ENCODE data around the gene TRIM24. TPM values are rescaled to one million over a fixed set of nuclear protein-coding genes. Genes with fewer than 3 reads are reported as not detected.

The TRIM24 gene
- total RNA-seq, 1 donor from 2014 or later, result 14.3 TPM

DNA sequence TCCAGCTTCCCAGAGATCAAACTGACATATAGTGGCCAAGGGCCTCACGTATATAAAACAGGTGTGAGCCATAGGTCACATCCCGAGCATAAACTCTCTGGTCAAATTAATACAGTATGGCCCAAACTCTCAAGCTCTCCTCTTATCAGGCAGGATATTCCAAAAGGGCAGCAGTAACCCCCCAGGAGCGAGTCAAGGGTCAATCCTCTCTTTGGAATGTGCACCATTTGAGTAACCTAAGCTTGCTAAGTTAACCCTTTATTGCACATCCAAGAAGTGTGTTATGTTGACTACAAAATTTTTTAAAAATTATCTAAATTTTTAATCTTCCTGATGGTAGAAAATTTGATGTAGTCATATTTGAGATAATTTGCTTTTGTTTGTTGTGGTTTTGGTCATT is 4.5 kb upstream of the TRIM24 start:
- intact Hi-C loops (cut with micrococcal nuclease), result no loop called here
- ChIA-PET CTCF (no interaction called here), POLR2A (no interaction called here)
- H3K4me3 Mint-ChIP-seq, result no peak overlapping the region
- H3K4me1 Mint-ChIP-seq, result peaks cover 5% of the 10 kb centered on the region
- no peaks in the 10 kb centered on the region for H3K27me3 Mint-ChIP-seq
- ATAC-seq (ENCODE audit: low read depth) (no peak), DNase-seq (no peak)
- peaks cover 2% of the 10 kb centered on the region for H3K36me3 Mint-ChIP-seq (ENCODE audit: low read depth)
- H3K27ac Mint-ChIP-seq, result no peak overlapping the region
- TF ChIP-seq, protein P1, sequence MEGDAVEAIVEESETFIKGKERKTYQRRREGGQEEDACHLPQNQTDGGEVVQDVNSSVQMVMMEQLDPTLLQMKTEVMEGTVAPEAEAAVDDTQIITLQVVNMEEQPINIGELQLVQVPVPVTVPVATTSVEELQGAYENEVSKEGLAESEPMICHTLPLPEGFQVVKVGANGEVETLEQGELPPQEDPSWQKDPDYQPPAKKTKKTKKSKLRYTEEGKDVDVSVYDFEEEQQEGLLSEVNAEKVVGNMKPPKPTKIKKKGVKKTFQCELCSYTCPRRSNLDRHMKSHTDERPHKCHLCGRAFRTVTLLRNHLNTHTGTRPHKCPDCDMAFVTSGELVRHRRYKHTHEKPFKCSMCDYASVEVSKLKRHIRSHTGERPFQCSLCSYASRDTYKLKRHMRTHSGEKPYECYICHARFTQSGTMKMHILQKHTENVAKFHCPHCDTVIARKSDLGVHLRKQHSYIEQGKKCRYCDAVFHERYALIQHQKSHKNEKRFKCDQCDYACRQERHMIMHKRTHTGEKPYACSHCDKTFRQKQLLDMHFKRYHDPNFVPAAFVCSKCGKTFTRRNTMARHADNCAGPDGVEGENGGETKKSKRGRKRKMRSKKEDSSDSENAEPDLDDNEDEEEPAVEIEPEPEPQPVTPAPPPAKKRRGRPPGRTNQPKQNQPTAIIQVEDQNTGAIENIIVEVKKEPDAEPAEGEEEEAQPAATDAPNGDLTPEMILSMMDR (IDR thresholded peaks at IDR 0.05), result no peak
- no peaks in the 10 kb centered on the region for H3K9me3 Mint-ChIP-seq

- intact Hi-C loops (cut with micrococcal nuclease), result no loop called here
- peaks cover 7% of the 10 kb centered on the region for H3K4me1 Mint-ChIP-seq
- CTCF ChIA-PET, result no interaction called here
Observed at GRCh38 chr7:138456220-138456619, 3.8 kb upstream of the TRIM24 start.

DNA sequence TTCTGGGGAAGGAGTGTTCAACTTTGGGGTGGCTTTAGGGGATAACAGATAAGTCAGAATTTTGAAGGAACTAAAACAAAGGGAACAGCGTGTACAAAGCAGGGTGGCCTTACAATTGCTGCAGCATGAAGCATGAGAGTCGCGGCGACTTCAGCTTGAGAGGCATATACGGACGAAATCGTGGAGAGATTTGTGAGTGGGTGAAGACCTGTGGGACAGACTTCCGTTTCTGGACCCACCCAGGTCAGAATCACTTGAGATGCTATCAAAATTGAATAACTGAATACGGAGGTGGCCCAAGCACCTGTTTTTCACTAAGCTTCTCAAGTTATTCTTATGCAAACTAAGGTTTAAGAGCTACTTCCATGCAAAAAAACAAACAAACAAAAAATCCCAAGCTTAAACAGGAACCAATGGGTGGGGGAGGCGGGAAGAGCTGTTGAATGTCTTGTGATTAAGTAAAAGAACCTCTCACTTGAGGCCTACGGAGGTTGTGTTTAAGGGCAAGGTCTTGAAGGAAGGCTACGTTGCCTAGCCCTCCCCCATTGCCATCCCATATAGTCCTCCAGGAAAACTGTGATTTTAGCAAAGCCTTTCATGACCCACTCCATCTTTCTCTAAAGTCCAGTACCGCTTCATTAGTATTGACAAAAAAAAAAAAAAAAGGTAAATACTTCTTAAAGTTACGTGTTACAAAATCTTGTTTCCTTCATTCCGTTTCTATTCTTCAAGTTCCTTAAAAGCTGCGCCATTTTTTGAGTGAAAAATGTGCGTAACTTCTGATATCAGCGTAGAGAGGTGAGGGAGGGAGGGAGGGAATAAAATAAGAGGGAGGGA is 1.3 kb upstream of the TRIM24 start:
- no peak for DNase-seq
- Mint-ChIP-seq H3K27ac (no peak overlapping the region), H3K36me3 (ENCODE audit: low read depth) (peaks cover 5% of the 10 kb centered on the region), H3K4me1 (peaks cover 20% of the 10 kb centered on the region), H3K9me3 (no peaks in the 10 kb centered on the region), H3K4me3 (no peak overlapping the region), H3K27me3 (no peaks in the 10 kb centered on the region)
- TF ChIP-seq, protein P1 (IDR thresholded peaks at IDR 0.05), result no peak
- ATAC-seq (ENCODE audit: low read depth), result no peak
- intact Hi-C loops (cut with micrococcal nuclease), result no loop called here
- POLR2A ChIA-PET, result no interaction called here
- CTCF ChIA-PET, result no interaction called here

More at GRCh38 chr7:138456220-138456619, 3.8 kb upstream of the TRIM24 start:
- no peak for DNase-seq
- no peaks in the 10 kb centered on the region for H3K9me3 Mint-ChIP-seq
- peaks cover 5% of the 10 kb centered on the region for H3K36me3 Mint-ChIP-seq (ENCODE audit: low read depth)
- no peak overlapping the region for H3K4me3 Mint-ChIP-seq
- ATAC-seq (ENCODE audit: low read depth), result no peak
- POLR2A ChIA-PET, result no interaction called here
- no peaks in the 10 kb centered on the region for H3K27me3 Mint-ChIP-seq
- TF ChIP-seq, protein P1 (IDR thresholded peaks at IDR 0.05), result no peak
- H3K27ac Mint-ChIP-seq, result no peak overlapping the region

GRCh38 chr7:138459413-138460175 is 465 bp upstream of the TRIM24 start:
- intact Hi-C loops (cut with micrococcal nuclease), result loop anchor here (1.0 to 5.0 kb wide), 6 partner anchors 278 to 881 kb away; partner anchors contain the start of genes CREB3L2, UBN2 and ZC3HAV1
- no peaks in the 10 kb centered on the region for H3K27me3 Mint-ChIP-seq
- POLR2A ChIA-PET, result interaction anchor here (0.6 kb wide), 1 partner anchor 149 kb away, joined by 4 read pairs; no protein-coding TSS in a partner anchor
- DNase-seq (peak; percentile 96), ATAC-seq (ENCODE audit: low read depth) (peak; percentile 88)
- H3K4me1 Mint-ChIP-seq, result peaks cover 22% of the 10 kb centered on the region
- peak overlapping the region; percentile 91 for H3K4me3 Mint-ChIP-seq
- CTCF ChIA-PET, result no interaction called here
- TF ChIP-seq, protein P1 (IDR thresholded peaks at IDR 0.05), result no peak
- H3K27ac Mint-ChIP-seq, result peak overlapping the region; percentile 86
- H3K9me3 Mint-ChIP-seq, result no peaks in the 10 kb centered on the region
- peaks cover 5% of the 10 kb centered on the region for H3K36me3 Mint-ChIP-seq (ENCODE audit: low read depth)
